ENCODE data around the gene TRAF6.
A peak's percentile ranks its signal among the peaks of the same experiment; 100 is the strongest.

The TRAF6 gene

DNA sequence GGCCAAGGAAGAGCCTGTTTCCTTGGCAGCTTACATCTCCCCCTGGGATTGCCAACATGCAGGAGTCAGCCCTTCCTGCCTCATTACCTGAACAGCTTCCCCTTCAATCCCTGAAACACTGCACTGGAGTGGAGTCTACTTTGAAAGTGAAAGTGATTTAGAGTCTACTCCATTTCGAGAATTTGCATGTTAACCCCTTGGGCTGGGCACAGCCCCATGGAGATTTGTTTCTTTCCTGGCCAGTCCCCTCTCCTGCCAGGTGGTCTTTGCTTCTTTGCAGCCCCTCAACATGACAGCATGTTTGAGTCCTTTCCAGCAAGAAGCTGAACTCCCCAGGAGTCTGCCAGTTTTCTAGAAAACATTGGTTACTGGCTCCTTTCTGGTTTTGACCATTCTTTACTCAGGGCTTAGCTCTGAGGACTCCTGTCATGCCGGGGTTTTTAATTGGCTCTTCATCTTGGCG lies 59.9 kb downstream of the TRAF6 start:
- no CpG with 5 or more reads among the region's 3 CpGs for WGBS, 2 donors (ENCODE audit: extremely low coverage in 2 of 2, insufficient read length in 2 of 2, insufficient replicate concordance in 1 of 2)
- Histone ChIP-seq H3K79me1 (ENCODE audit: low read depth, low read length) (no peaks in the 10 kb centered on the region), H2BK120ac (ENCODE audit: low read depth, low read length) (no peak overlapping the region), H3K23ac (ENCODE audit: low read depth, low read length, poor library complexity) (no peak overlapping the region), H3K27me3 (ENCODE audit: control insufficient read depth in 3 of 3, insufficient read depth in 3 of 3, low read depth in 1 of 3, low read length in 3 of 3) (no peaks in the 10 kb centered on the region), H3K36me3 (replicated peaks in 1 of 2; ENCODE audit: control insufficient read depth in 2 of 2, insufficient read depth in 2 of 2, low read length in 2 of 2) (peaks cover 17 to 89% of the 10 kb centered on the region in 2 donors), H4K91ac (ENCODE audit: low read depth, low read length, poor library complexity) (no peak overlapping the region), H2BK5ac (ENCODE audit: low read length) (no peak overlapping the region), H2BK15ac (ENCODE audit: low read length) (no peak overlapping the region), H3K9ac (ENCODE audit: low read depth, low read length, poor library complexity) (no peak overlapping the region), H2AK5ac (ENCODE audit: low read depth, low read length) (no peak overlapping the region), H3K9me3 (replicated peaks in 1 of 2; ENCODE audit: control insufficient read depth in 2 of 2, insufficient read depth in 1 of 2, low read depth in 1 of 2, low read length in 2 of 2) (no peaks in the 10 kb centered on the region), H3K4me1 (ENCODE audit: control insufficient read depth in 2 of 2, insufficient read depth in 1 of 2, low read depth in 1 of 2, low read length in 2 of 2) (peaks cover 19 to 42% of the 10 kb centered on the region in 2 donors), H3K4ac (ENCODE audit: low read length) (no peak overlapping the region), H2BK12ac (ENCODE audit: low read length) (no peak overlapping the region), H3K14ac (ENCODE audit: low read length) (no peak overlapping the region), H4K8ac (ENCODE audit: low read depth, low read length) (no peak overlapping the region), H2AFZ (ENCODE audit: low read length) (no peak overlapping the region), H3K4me2 (ENCODE audit: insufficient read depth, low read length, poor library complexity, severe bottlenecking) (no peak overlapping the region), H3K27ac (replicated peaks; ENCODE audit: low read length) (no peak overlapping the region), H3K18ac (ENCODE audit: low read length) (no peak overlapping the region), H3K4me3 (ENCODE audit: low read length in 2 of 2) (no peak overlapping the region)
- no peak for DNase-seq (ENCODE audit: low spot score)

DNA sequence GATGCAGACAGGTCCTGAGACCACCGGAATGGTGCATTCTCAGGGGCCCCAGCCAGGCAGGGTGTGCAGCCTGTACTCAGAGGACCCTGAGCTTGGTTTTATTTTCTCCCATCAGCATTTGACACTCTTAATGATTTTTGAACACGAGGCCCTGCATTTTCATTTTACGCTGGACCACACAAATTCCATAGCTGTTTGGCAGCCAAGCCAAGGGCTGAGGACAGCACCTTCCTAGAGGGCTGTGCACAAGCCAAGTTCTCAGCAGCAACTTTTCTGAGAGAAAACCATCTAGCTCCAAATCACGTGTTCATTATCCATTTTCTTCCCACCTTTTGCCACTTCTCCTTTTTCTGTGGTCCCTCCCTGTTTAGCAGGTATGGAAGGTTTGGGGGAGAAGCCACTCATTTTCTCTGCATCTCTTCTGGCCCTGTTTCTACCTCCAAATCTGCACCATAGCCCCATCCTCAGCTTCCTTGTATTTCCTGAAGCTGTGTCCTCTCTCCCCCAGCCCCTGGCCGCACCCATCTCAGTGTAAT lies 60.4 kb downstream of the TRAF6 start:
- Histone ChIP-seq H2BK12ac (ENCODE audit: low read length) (no peak overlapping the region), H2AFZ (ENCODE audit: low read length) (no peak overlapping the region), H3K9ac (ENCODE audit: low read depth, low read length, poor library complexity) (no peak overlapping the region), H2BK15ac (ENCODE audit: low read length) (no peak overlapping the region), H4K8ac (ENCODE audit: low read depth, low read length) (no peak overlapping the region), H3K4ac (ENCODE audit: low read length) (no peak overlapping the region), H3K14ac (ENCODE audit: low read length) (no peak overlapping the region), H3K23ac (ENCODE audit: low read depth, low read length, poor library complexity) (no peak overlapping the region), H2BK5ac (ENCODE audit: low read length) (no peak overlapping the region), H3K79me1 (ENCODE audit: low read depth, low read length) (no peaks in the 10 kb centered on the region), H4K91ac (ENCODE audit: low read depth, low read length, poor library complexity) (no peak overlapping the region), H2BK120ac (ENCODE audit: low read depth, low read length) (no peak overlapping the region), H2AK5ac (ENCODE audit: low read depth, low read length) (peak overlapping the region; percentile 44), H3K27ac (replicated peaks; ENCODE audit: low read length) (no peak overlapping the region), H3K36me3 (replicated peaks in 1 of 2; ENCODE audit: control insufficient read depth in 2 of 2, insufficient read depth in 2 of 2, low read length in 2 of 2) (peaks cover 17 to 94% of the 10 kb centered on the region in 2 donors), H3K27me3 (ENCODE audit: control insufficient read depth in 3 of 3, insufficient read depth in 3 of 3, low read depth in 1 of 3, low read length in 3 of 3) (no peaks in the 10 kb centered on the region), H3K4me3 (ENCODE audit: low read length in 2 of 2) (no peak overlapping the region), H3K18ac (ENCODE audit: low read length) (no peak overlapping the region), H3K4me2 (ENCODE audit: insufficient read depth, low read length, poor library complexity, severe bottlenecking) (no peak overlapping the region), H3K9me3 (replicated peaks in 1 of 2; ENCODE audit: control insufficient read depth in 2 of 2, insufficient read depth in 1 of 2, low read depth in 1 of 2, low read length in 2 of 2) (no peaks in the 10 kb centered on the region), H3K4me1 (ENCODE audit: control insufficient read depth in 2 of 2, insufficient read depth in 1 of 2, low read depth in 1 of 2, low read length in 2 of 2) (peaks cover 16 to 41% of the 10 kb centered on the region in 2 donors)
- WGBS, 2 donors (ENCODE audit: extremely low coverage in 2 of 2, insufficient read length in 2 of 2, insufficient replicate concordance in 1 of 2): no CpG with 5 or more reads among the region's 5 CpGs
- DNase-seq (ENCODE audit: low spot score): no peak

DNA sequence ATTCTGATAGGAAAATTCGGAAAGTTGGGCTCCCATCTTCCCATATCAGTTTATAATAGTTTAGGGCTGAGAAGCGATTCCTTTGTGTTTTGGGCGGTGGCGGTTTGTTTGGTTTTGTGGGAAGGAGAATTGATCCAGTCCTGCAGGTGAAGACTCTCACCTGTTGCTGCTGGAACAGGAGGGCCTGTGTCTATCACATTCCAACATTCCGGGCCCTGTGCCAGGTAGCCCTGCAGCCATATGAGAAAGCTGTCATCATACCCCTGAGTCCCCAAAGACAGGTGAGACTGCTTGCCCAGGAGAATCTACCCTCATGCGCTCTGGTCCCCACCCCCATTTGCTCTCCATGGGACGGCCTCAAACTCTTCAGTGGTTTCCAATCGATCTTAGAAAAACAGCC lies 62.1 kb downstream of the TRAF6 start:
- WGBS, 2 donors (ENCODE audit: extremely low coverage in 2 of 2, insufficient read length in 2 of 2, insufficient replicate concordance in 1 of 2): no CpG with 5 or more reads among the region's 8 CpGs

DNA sequence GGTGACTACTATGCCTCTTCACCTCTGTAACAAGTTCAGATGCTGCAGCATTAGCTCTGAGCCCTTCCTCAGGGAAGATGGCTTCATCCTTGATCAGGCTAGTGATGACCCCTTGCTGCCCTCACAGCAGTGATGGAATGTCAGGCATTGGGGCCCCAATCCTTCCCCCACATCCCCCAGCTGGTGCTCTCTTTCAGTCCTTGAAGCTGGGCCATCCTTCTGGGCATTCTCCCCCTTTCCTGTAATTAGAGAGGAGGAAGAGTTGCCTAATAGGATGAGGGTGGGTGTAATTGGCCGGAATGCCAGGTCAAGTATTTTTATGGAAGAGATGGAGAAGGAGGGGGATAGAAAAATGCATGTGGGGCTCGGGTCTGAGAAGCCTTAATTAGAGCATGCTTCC lies 62.6 kb downstream of the TRAF6 start:
- DNase-seq (ENCODE audit: low spot score): peak; percentile 30
- Histone ChIP-seq H3K14ac (ENCODE audit: low read length) (no peak overlapping the region), H3K18ac (ENCODE audit: low read length) (no peak overlapping the region), H4K8ac (ENCODE audit: low read depth, low read length) (no peak overlapping the region), H2BK15ac (ENCODE audit: low read length) (no peak overlapping the region), H3K4me2 (ENCODE audit: insufficient read depth, low read length, poor library complexity, severe bottlenecking) (no peak overlapping the region), H4K91ac (ENCODE audit: low read depth, low read length, poor library complexity) (no peak overlapping the region), H3K4ac (ENCODE audit: low read length) (no peak overlapping the region), H3K27me3 (ENCODE audit: control insufficient read depth in 3 of 3, insufficient read depth in 3 of 3, low read depth in 1 of 3, low read length in 3 of 3) (no peaks in the 10 kb centered on the region), H3K27ac (replicated peaks; ENCODE audit: low read length) (peak overlapping the region; percentile 29), H3K9ac (ENCODE audit: low read depth, low read length, poor library complexity) (no peak overlapping the region), H2BK12ac (ENCODE audit: low read length) (no peak overlapping the region), H3K79me1 (ENCODE audit: low read depth, low read length) (no peaks in the 10 kb centered on the region), H3K23ac (ENCODE audit: low read depth, low read length, poor library complexity) (no peak overlapping the region), H3K4me3 (ENCODE audit: low read length in 2 of 2) (no peak overlapping the region), H2AK5ac (ENCODE audit: low read depth, low read length) (no peak overlapping the region), H2AFZ (ENCODE audit: low read length) (no peak overlapping the region), H2BK5ac (ENCODE audit: low read length) (no peak overlapping the region), H3K9me3 (replicated peaks in 1 of 2; ENCODE audit: control insufficient read depth in 2 of 2, insufficient read depth in 1 of 2, low read depth in 1 of 2, low read length in 2 of 2) (no peaks in the 10 kb centered on the region), H3K36me3 (replicated peaks in 1 of 2; ENCODE audit: control insufficient read depth in 2 of 2, insufficient read depth in 2 of 2, low read length in 2 of 2) (peaks cover 17 to 95% of the 10 kb centered on the region in 2 donors), H2BK120ac (ENCODE audit: low read depth, low read length) (no peak overlapping the region), H3K4me1 (ENCODE audit: control insufficient read depth in 2 of 2, insufficient read depth in 1 of 2, low read depth in 1 of 2, low read length in 2 of 2) (peaks cover 0 to 30% of the 10 kb centered on the region in 2 donors)
- WGBS, 2 donors (ENCODE audit: extremely low coverage in 2 of 2, insufficient read length in 2 of 2, insufficient replicate concordance in 1 of 2): no CpG with 5 or more reads among the region's 2 CpGs

More for the DNA sequence above, 62.1 kb downstream of the TRAF6 start:
- Histone ChIP-seq H3K9me3 (replicated peaks in 1 of 2; ENCODE audit: control insufficient read depth in 2 of 2, insufficient read depth in 1 of 2, low read depth in 1 of 2, low read length in 2 of 2) (no peaks in the 10 kb centered on the region), H4K8ac (ENCODE audit: low read depth, low read length) (no peak overlapping the region), H2BK5ac (ENCODE audit: low read length) (no peak overlapping the region), H2AFZ (ENCODE audit: low read length) (no peak overlapping the region), H3K23ac (ENCODE audit: low read depth, low read length, poor library complexity) (no peak overlapping the region), H2AK5ac (ENCODE audit: low read depth, low read length) (no peak overlapping the region), H3K4me3 (ENCODE audit: low read length in 2 of 2) (no peak overlapping the region), H3K4me2 (ENCODE audit: insufficient read depth, low read length, poor library complexity, severe bottlenecking) (no peak overlapping the region), H2BK12ac (ENCODE audit: low read length) (no peak overlapping the region), H3K27me3 (ENCODE audit: control insufficient read depth in 3 of 3, insufficient read depth in 3 of 3, low read depth in 1 of 3, low read length in 3 of 3) (no peaks in the 10 kb centered on the region), H3K27ac (replicated peaks; ENCODE audit: low read length) (peak overlapping the region; percentile 22), H3K9ac (ENCODE audit: low read depth, low read length, poor library complexity) (no peak overlapping the region), H3K4me1 (ENCODE audit: control insufficient read depth in 2 of 2, insufficient read depth in 1 of 2, low read depth in 1 of 2, low read length in 2 of 2) (peaks cover under 1 to 31% of the 10 kb centered on the region in 2 donors), H3K18ac (ENCODE audit: low read length) (no peak overlapping the region), H2BK15ac (ENCODE audit: low read length) (no peak overlapping the region), H2BK120ac (ENCODE audit: low read depth, low read length) (no peak overlapping the region), H3K36me3 (replicated peaks in 1 of 2; ENCODE audit: control insufficient read depth in 2 of 2, insufficient read depth in 2 of 2, low read length in 2 of 2) (peaks cover 17 to 95% of the 10 kb centered on the region in 2 donors), H4K91ac (ENCODE audit: low read depth, low read length, poor library complexity) (no peak overlapping the region), H3K14ac (ENCODE audit: low read length) (no peak overlapping the region), H3K79me1 (ENCODE audit: low read depth, low read length) (no peaks in the 10 kb centered on the region), H3K4ac (ENCODE audit: low read length) (no peak overlapping the region)
- DNase-seq (ENCODE audit: low spot score): no peak

Data from neuronal stem cell (in vitro differentiated cells).